GM18517 (cell line): ENCODE results near the gene CPED1.
A peak's percentile ranks its signal among the peaks of the same experiment; 100 is the strongest.

Source experiments
- ATAC-seq: cut with Tn5 transposase; IDR thresholded peaks from one replicate; pipeline ENCODE4 v1.9.1; 2021; ENCODE audit warnings: mild to moderate bottlenecking, moderate library complexity; ENCODE audit not compliant: unreplicated experiment

The CPED1 gene

GRCh38 chr7:120988591-120989256, at the start of gene CPED1:
CPED1 (plus strand) TSS chr7:120988711; CDS start chr7:120989622, 911 bp downstream.
- no peak for ATAC-seq

- ATAC-seq, result no peak
Observed at GRCh38 chr7:120939345-120939744, 49.2 kb upstream of the CPED1 start.

DNA sequence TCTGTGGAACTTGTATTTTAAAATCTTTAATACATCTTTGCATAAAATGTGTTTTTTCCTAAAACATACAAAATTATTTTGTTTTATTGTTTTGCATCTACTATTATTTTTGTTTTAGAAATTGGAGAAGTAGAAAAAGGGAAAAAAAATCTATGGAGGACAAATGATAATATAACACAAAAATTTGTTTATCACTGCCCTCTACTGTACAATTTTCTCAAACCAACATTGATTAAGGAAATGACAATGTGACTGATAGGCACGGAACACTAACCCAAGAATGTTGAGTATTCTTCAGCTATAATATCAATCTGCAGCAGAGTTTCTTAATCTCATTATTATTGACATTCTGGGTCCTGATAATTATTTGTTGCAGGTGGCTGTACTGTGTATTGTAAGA, 47.4 kb upstream of the CPED1 start:
- ATAC-seq, result peak; percentile 60

DNA sequence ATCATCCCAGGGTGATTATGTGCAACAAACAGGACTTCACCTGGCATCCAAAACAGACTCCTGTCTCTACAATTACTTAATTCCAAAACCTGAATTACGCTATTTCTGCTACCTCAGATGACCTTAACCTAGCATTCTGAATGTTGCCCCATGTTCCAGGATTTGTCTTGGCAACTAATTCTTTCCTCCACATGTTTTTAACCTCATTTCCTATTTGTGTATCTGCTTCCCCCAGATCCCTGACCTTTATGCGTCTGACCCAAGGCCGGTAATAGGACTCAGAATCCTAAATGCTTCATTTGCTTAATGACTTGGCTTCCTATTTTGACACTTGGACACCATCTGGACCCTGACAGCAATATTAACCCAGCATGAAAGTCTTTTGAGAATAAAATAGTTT, 46.7 kb upstream of the CPED1 start:
- ATAC-seq, result no peak

DNA sequence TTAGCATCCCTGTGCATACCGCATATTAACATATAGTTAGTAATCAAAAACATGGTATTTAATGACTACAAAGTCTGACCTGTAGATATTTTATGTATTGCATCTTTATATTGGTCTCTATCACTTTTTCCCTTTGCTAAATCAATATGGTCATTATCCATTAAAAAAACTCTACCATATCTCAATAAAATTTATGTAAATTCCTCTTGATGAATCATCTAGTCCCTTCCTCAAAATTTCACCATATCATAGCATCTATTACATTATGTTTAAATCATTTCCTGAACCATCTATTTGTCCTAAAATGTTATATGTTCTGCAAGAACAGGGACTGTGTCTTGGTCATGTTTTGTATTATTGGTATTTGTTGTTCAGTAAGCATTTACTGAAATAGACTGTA, 45.6 kb upstream of the CPED1 start:
- no peak for ATAC-seq

- no peak for ATAC-seq
Observed at GRCh38 chr7:120944826-120945562, 43.5 kb upstream of the CPED1 start.

- no peak for ATAC-seq
Observed at GRCh38 chr7:120947980-120948379, 40.5 kb upstream of the CPED1 start.

DNA sequence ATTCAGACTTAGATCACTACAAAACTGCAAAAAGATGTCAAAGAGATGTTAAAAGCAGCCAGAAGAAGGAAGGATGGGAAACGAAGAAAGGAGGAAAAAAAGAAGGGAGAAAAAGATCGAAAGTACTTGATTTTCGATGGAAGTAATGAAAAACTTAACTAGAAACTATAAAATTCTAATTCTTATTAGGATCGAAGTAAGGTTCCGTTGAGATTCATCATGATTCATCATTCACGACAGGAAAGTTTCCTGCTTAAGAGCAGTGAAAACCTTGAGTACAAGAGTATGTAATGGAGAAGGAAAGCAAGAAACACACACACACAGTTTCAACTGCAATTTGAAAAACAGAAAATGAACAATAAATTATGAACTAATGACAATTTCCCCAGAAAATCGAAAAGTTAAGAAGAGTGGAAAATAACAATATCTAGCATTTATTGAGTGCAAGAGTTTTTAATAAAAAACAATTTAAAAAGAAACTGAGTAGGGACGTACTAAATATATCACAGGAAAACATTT, 39.1 kb upstream of the CPED1 start:
- no peak for ATAC-seq

GRCh38 chr7:120949998-120950538, 38.4 kb upstream of the CPED1 start:
- ATAC-seq, result no peak

DNA sequence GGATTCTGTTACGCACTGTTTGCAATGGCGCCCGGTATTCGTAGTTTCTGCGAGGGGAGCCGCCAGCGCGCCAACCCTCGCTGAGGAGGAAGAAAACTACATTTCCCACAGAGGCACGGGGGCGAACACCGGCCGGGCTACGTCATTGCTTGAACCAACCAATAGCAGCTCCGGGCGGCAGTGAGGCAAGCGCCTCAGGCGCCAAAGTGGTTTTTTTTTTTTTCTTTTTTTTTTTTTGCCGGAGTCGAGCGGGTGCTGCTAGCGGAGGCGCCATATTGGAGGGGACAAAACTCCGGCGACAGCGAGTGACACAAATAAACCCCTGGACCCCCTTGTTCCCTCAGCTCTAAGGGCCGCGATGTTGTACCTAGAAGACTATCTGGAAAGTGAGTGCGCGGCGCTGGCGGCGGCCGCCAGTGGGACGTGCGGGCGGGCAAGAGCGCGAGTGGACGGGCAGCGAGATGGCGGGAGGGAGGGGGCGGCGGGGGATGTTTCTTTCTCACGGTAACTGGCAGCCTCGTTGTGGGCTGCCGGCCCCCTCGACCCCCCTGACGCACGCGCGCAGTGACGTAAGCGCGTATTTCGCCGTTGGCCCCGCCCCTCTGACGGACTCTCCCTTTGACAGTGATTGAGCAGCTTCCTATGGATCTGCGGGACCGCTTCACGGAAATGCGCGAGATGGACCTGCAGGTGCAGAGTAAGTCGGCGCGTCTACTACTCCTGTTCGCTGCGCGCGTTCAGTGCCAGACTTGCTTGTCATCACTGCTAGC, 37.8 kb upstream of the CPED1 start, which contains the start of gene ING3:
TSS of gene ING3 (plus strand) at position 239 of the 770 bp plus-strand sequence. CDS start at position 359, 120 bp downstream.
- peak; percentile 97 for ATAC-seq

- ATAC-seq, result no peak
Observed at GRCh38 chr7:120951309-120951699, 37.2 kb upstream of the CPED1 start.

- no peak for ATAC-seq
Observed at GRCh38 chr7:120951826-120952225, 36.7 kb upstream of the CPED1 start.

DNA sequence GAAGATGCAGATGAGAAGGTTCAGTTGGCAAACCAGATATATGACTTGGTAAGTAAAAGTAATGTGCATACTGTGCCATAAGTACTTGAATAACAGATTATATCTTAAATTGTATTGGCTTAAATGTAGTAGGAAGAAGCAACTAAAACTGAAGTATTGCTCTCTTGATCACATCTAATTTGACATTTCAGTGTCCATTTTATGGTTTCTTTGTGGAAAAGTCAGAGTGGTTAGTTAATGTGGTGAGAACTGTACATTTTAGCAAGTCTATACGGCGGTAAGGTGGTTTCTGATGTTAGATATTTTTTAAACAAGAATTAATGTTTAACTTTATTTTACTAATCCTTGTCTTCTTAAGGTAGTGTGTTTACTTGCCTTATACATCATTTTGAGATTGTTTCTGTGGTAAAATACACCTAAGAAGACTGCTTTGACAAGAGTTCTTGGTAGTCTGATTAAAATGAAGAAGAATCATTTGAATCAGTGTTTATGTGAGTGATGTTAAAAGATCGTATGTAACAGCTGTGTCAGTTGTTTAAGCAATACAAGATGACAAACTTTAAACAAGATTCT, 32.8 kb upstream of the CPED1 start:
- peak; percentile 34 for ATAC-seq

GRCh38 chr7:120959929-120960484, 28.5 kb upstream of the CPED1 start:
- no peak for ATAC-seq

DNA sequence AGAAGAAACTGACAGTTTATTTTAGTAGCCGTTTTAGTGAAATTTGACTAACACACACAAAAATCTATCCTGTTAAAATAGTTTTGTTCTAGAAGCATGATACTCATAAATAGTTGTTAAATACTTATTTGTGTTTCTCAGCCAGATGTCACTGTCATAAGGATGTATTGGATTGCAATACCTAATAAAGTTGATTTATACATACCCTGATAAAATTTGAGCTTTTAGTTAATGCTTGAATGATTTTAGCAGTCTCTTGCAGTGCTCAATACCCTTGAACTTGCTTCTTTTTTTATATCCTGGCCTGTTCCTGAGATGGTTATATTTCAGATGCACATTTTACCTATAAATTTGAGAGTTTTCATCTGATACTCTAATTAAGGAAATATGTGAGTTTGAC, 27.8 kb upstream of the CPED1 start:
- no peak for ATAC-seq

DNA sequence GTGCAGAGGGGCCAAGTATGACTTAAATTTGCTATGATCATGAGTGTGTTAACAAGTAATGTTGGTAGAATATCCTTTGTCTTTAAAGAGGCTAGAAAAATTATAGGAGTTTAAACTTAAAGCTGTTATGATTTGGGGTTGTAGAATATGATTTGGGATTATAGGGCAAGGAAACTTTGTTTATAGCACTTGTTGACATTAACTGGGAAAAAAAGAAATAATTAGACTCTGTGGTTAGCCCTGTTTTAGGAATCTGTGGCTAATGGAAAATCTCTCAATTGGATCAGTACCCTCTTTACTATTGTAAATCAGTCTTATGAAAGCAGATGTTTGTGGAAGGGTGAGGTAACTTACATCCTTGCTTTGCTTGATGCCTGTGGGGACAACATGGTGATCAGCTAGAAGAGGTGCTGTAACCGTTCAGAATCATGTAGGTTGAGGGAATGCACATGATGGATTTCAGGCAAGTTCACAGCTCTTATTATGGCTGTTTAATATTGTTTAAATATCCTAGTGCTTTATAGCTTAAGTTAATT, 26.8 kb upstream of the CPED1 start:
- ATAC-seq, result no peak

DNA sequence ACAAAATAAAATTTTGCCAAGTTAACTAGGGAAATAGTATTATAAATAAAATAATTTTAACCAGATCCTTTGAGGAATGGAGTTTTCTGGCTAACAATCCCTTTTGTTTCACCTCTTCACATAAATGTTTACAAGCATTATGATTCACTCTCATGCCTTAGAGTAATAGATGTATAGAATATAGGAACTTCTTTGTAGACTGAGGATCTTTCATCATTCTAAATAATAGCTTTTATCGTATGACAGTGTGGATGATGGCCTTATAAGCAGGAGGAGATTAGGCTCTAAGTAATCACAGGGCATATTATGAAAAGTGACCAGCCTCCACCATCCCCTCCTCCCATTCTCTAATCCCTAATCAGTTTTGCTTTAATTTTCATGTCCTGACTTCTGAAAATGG, 24.4 kb upstream of the CPED1 start:
- ATAC-seq, result no peak

- ATAC-seq, result no peak
Observed at GRCh38 chr7:120966961-120967360, 21.6 kb upstream of the CPED1 start.

GRCh38 chr7:120973849-120974248, 14.7 kb upstream of the CPED1 start:
- ATAC-seq, result no peak

DNA sequence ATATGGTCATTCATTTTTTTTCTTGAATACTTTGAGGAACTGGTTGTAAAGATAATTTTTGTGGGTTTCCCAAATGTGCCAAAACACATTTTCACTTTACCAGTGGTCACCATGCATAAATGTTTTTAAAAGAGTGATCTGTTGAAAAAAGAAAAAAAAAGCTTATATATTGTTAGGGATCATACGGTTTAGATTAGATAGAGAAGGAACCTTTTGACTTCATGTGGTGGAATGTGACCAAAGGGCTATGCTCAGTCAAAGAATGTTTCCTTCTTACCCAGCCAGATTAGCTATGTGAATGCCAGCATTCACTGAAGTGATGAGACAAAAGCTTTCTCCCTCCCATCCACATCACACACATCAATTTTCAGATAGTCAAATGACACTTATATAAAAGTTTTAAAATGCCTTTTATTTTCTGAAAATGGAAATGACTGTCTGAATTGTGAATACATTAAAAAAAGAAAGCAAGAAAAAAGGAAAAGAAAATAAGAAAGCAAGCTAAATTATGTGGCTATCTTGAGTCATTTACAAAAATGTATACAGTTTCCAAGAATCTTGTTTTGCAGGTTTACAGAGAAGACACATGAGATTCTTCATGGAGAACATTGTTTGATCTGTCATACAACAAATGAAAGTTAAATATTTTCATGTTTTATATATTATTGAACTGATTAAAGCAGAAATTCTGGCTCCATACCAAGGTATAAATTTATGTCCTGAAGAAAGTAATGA, 8.6 kb upstream of the CPED1 start:
- ATAC-seq, result no peak
